ENCODE measurements around the gene PCDHGB1.
A peak's percentile ranks its signal among the peaks of the same experiment; 100 is the strongest.
"Not testable (repeated sequence)": the region's sequence is repeated elsewhere in the genome, so short reads cannot be mapped to it uniquely, and the experiment has no call there.

PCDHGB1 gene

GRCh38 chr5:141349917-141350619, at the start of gene PCDHGB1:
PCDHGB1 (plus strand) TSS chr5:141350099; CDS start chr5:141350261, 162 bp downstream.
- DNase-seq: no peak

GRCh38 chr5:141303756-141304155, 46.1 kb upstream of the PCDHGB1 start, which contains the start of gene SLC25A2:
SLC25A2 (minus strand) TSS chr5:141304049; CDS start chr5:141303865, 184 bp downstream.
- DNase-seq: no peak

GRCh38 chr5:141306630-141307029, 43.3 kb upstream of the PCDHGB1 start:
- DNase-seq: no peak

GRCh38 chr5:141313711-141314110, 36.2 kb upstream of the PCDHGB1 start:
- DNase-seq: no peak

GRCh38 chr5:141316963-141317362, 32.9 kb upstream of the PCDHGB1 start:
- not testable (repeated sequence) for DNase-seq

- no peak for DNase-seq
Measured at GRCh38 chr5:141319202-141319601, 30.7 kb upstream of the PCDHGB1 start.

- no peak for DNase-seq
Measured at GRCh38 chr5:141319699-141320098, 30.2 kb upstream of the PCDHGB1 start.

GRCh38 chr5:141320225-141321169, 29.4 kb upstream of the PCDHGB1 start, which contains the start of gene TAF7:
TAF7 (minus strand) TSS chr5:141320784; CDS start chr5:141320044, 740 bp downstream.
- DNase-seq: peak; percentile 95

- DNase-seq: no peak
Measured at GRCh38 chr5:141322261-141322660, 27.6 kb upstream of the PCDHGB1 start.

GRCh38 chr5:141326088-141326854, 23.6 kb upstream of the PCDHGB1 start:
- peak; percentile 80 for DNase-seq

GRCh38 chr5:141328231-141328630, 21.7 kb upstream of the PCDHGB1 start:
- DNase-seq: no peak

GRCh38 chr5:141330299-141331080, 19.4 kb upstream of the PCDHGB1 start, which contains the start of gene PCDHGA1:
PCDHGA1 (plus strand) TSS chr5:141330514.
- DNase-seq: no peak

GRCh38 chr5:141332571-141332970, 17.3 kb upstream of the PCDHGB1 start:
- not testable (repeated sequence) for DNase-seq

- DNase-seq: no peak
Measured at GRCh38 chr5:141338538-141339306, 11.2 kb upstream of the PCDHGB1 start, which contains the start of gene PCDHGA2. PCDHGA2 (plus strand) TSS chr5:141338760.

- DNase-seq: not testable (repeated sequence)
Measured at GRCh38 chr5:141340781-141341354, 9.0 kb upstream of the PCDHGB1 start.

GRCh38 chr5:141342773-141343172, 7.1 kb upstream of the PCDHGB1 start:
- no peak for DNase-seq

- DNase-seq: no peak
Measured at GRCh38 chr5:141343242-141343952, 6.5 kb upstream of the PCDHGB1 start, which contains the start of gene PCDHGA3. PCDHGA3 (plus strand) TSS chr5:141343829; CDS start chr5:141344034, 205 bp downstream.

- DNase-seq: no peak
Measured at GRCh38 chr5:141343953-141344463, 5.9 kb upstream of the PCDHGB1 start.

GRCh38 chr5:141345327-141345726, 4.6 kb upstream of the PCDHGB1 start:
- DNase-seq: no peak
